ENCODE results near the gene PITPNM3. TPM values are rescaled to one million over a fixed set of nuclear protein-coding genes. Genes with fewer than 3 reads are reported as not detected.

PITPNM3 gene
- total RNA-seq, 1 donor from 2014 or later: 5.8 TPM

- no peak for DNase-seq (ENCODE audit: low spot score)
These were observed 29.8 kb downstream of the PITPNM3 start for GRCh38 chr17:6526362-6527152.

GRCh38 chr17:6525731-6526130, 30.6 kb downstream of the PITPNM3 start:
- no peak for DNase-seq (ENCODE audit: low spot score)

- DNase-seq (ENCODE audit: low spot score): no peak
These were observed 31.2 kb downstream of the PITPNM3 start for GRCh38 chr17:6525141-6525540.

GRCh38 chr17:6524520-6524919, 31.8 kb downstream of the PITPNM3 start:
- no peak for DNase-seq (ENCODE audit: low spot score)

GRCh38 chr17:6523809-6524355, 32.5 kb downstream of the PITPNM3 start:
- no peak for DNase-seq (ENCODE audit: low spot score)

DNA sequence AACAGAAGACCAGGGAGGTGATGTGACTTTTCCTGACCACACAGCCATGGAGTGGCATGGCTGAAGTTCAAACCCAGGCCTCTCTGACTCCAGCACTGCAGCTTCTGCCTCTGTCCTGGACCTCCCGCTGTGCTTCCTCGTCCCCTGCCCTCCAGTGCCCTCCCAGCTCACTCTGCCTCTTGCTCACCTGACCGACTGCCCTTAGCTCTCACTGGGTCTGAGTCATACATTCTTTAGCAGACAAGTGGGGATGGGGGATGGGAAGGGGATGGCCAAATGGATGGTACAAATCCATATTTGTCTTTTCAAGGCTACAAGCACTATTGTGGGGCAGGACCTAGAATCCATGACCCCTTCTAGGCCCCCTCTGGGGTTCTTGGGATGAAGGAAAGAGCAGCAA, 33.0 kb downstream of the PITPNM3 start:
- DNase-seq (ENCODE audit: low spot score): no peak

GRCh38 chr17:6521586-6521985, 34.8 kb downstream of the PITPNM3 start:
- no peak for DNase-seq (ENCODE audit: low spot score)

- DNase-seq (ENCODE audit: low spot score): no peak
These were observed 39.3 kb downstream of the PITPNM3 start for GRCh38 chr17:6517062-6517461.

DNA sequence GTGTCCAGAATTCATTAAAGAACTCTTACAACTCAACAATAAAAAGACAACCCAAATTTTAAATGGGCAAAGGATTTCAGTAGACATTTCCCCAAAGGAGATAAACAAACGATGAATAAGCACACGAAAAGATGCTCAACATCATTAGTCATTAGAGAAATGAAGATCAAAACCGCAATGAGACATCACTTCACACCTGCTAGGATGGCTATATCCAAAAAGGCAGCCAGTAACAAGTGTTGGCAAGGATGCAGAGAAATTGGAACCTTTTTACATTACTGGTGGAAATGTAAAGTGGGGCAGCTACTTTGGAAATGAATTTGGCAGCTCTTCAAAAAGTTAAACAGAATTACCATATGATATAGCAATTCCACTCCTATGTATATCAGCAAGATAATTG, 42.0 kb downstream of the PITPNM3 start:
- DNase-seq (ENCODE audit: low spot score): no peak

DNA sequence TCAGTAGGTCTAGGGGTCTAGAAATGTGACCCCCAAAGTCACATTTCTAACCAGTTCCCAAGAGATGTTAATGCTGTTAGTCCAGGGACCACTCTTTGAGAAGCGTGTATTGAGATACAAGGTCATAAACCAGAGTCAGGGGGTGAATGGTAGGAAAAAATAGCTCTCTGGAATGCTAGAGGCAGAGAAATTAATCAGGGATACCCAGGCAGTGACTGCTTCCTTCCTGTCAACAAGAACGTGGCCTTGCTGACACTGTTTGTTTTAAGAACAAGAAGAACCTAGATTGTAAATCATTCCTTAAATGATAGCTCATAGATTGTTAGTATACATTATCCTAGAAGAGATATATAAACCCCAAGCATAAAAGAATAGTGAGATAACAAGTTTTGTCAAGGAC, 43.8 kb downstream of the PITPNM3 start:
- no peak for DNase-seq (ENCODE audit: low spot score)

DNA sequence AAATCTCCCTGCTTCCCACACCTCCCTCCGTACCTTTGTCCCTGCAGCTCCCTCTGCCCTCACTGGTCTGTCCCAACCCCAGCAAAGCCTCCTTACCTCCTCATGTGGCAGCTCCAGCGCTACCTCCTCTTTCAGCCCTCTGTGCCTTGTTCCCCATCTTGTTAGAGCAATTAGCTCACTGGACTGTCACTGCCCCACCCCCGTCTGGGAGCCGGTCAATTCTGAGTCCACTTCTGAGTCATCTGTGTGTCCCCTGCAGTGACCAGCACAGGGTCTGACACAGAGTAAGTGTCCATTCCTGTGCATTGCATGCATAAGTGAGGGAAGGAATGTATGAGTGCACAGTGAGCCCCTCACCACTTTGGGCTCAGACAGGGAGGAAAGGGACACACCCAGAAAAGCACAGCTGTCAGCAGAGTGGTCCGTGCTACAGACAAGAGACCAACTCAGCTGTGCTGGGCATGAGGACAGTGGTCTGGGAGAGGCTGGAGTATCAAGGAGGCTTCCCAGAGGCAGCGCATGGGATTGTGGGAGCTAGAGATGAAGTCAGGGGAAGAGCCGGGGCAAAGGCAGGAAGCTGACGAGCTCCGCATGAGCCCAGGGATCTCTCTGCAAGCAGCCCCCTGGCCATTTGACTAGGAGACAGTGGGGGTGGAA, 45.9 kb downstream of the PITPNM3 start:
- no peak for DNase-seq (ENCODE audit: low spot score)

GRCh38 chr17:6509921-6510320, 46.4 kb downstream of the PITPNM3 start:
- no peak for DNase-seq (ENCODE audit: low spot score)

DNA sequence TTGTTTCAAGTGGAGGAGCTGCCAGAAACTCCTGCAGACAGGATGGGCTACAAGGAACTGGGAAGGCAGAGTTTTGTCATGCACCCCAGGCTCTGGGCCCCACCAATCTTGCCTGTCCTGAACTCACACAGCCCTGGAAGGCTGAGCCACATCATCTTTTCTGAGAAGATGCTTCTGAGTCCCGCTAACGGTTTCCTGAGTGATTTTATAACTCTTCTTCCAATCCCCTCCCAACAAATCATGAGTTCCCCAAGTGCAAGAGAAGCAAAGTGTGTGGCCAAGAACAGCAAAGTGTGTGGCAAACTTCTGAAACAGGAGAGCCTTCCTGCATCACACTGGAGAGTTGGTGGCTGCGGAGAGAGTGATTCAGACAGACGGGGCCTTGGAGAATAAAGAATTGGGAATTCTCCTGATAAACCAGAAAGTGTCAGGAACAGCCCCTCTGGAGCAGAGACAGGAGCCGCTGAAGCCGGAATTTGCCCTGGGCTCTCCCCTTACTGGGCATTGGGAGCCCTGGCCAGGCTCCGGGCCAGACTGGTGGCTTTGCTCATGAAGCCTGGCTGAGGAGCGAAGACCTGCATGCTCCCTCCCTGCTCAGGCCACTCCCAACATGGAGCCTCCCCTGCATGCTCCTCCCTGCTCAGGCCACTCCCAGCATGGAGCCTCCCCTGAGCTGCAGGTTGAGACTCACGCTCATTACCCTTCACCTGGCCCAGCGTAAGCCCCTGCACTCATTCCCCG, 47.2 kb downstream of the PITPNM3 start:
- no peak for DNase-seq (ENCODE audit: low spot score)

DNA sequence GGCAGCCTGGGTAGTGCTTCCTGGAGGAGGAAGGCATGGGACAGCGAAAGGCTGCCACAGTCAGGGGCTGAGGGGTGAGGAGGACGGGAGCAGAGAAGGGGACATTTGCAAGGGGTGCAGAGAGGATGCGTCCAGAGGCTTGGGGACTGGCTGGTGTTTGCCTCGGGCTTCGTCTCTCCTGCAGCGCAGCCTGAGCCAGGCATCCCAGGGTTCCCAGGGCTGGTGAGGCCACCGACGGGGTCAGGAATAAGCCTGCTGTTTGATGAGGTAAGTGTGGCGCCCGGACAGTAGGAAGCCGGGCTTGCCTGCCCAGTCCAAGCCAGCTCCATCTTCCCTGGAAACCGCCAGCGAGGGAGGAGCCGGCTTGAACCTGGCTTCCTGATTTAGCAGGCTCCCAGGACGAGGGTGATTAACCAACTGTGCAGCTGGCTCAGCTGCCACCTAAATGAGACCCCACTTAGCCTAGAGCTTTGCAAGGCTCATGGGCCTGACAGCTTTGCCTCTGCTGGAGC, 47.8 kb downstream of the PITPNM3 start:
- DNase-seq (ENCODE audit: low spot score): no peak

GRCh38 chr17:6508016-6508415, 48.3 kb downstream of the PITPNM3 start:
- no peak for DNase-seq (ENCODE audit: low spot score)

DNA sequence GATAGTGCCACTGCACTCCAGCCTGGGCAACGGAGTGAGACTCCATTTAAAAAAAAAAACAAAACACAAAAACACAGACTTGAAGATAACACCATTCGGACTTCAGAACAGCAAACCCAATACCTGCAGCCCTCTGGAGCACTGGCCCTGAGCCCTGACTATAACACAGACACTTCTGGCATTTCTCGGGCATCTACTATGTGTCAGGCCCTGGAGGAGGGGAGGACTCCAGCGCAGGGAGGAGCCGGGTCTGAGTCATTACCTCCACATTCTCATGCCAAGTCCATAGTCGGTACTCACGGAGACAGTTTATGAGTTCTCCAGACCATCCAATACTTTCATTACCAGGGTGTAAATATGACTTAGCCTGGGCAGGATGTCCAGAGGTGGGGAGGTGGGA, 48.8 kb downstream of the PITPNM3 start:
- DNase-seq (ENCODE audit: low spot score): no peak

DNA sequence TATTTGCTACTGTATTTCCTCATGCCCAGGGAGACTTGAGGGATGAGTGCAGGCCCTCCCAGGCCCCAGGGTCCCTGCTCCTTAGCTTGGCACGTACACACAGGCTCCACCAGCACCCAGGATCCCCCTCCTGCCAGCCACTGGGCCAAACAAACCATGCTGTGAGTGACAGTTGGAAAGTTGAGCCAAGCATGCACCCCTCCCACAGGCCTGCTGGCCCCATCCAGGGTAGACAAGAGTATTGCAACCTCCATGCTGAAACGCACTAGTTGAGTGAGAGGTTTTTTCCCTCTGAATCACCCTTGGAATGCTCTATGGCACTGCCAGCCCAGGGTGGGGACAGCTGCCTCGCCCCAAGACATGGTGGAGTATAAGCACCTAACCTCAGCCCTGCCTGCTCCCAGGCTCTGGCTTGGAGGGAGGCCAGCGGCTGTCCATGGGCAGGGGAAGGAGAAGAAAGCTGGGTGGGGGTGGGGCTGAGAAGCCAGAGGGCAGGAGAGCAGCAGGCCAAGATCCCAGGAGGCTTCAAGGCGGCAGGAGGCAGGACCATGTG, 49.6 kb downstream of the PITPNM3 start:
- no peak for DNase-seq (ENCODE audit: low spot score)

- no peak for DNase-seq (ENCODE audit: low spot score)
These were observed 50.8 kb downstream of the PITPNM3 start for GRCh38 chr17:6505425-6506142.

DNA sequence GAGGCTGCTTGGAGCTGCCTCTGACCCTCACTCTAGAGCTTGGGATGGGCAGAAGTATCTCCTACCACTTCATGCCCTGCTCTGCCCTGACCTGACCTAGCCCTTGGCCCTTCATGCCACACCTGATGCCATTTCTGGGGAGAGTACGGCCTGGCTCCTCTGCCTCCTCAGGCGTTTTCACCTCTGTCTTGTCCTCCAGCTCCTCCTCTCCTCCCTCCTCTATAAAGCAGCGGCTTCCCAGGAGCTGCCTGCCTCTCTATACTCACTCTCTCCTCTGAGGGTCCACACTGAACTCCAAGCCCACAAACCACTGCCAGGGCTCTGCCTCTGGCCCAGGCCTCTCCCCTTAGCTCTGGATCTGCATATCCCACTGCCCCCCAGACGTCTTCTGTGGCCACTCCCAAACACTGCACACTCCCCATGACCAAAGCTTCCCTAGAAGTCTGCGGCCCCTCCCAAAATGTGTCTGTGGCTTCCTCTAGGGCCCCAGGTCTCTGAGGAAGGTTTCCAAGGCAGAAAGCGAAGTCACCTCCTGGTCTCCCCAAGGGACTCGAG, 52.6 kb downstream of the PITPNM3 start:
- DNase-seq (ENCODE audit: low spot score): no peak

DNA sequence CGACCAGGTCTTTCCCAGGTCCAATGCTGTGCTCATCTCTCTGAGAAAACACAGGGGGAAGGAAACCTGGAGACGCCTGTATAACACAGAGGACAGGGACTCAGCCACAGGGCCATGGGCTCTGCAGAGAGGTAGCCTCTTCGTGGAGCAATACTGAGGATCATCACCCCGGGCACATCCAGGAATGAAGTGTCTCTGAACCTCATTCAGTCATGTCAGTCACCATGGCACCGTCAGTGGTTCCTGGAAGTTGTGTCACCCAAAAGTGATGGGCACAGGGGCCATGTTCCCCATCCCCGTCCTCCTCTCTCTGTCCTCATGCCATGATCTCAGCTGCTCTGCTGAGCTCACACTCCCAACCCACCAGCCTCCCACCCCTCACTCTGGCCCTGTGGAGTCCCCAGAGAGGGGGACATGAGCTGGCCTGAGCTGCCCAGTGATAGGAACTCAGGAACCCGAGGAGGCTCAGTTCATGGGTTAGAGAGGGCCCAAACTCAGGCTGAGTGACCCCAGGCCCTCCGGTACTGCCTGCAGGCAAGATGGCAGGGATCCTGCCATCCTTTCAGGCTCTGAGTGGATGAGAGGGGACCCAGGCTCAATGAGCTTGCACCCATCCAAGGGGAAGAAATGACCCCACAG, 53.4 kb downstream of the PITPNM3 start:
- DNase-seq (ENCODE audit: low spot score): no peak
